Fibroblast of pulmonary artery (primary cell): ENCODE data around the gene ITGA11.
"Not testable (repeated sequence)": the region's sequence is repeated elsewhere in the genome, so short reads cannot be mapped to it uniquely, and the experiment has no call there.

Experiments
- DNase-seq: peaks from one replicate; pipeline ENCODE4 v3.0.0-alpha.2; 2010; ENCODE audit warnings: low read depth
- H3K4me3 ChIP-seq: replicated peaks from 2 replicates; pipeline ENCODE4 v1.5.1; 2011; ENCODE audit warnings: low read depth, mild to moderate bottlenecking, control low read depth, low read length, moderate library complexity
- TF ChIP-seq, protein P1 (sequence below): IDR thresholded peaks from 2 replicates; pipeline ENCODE4 v1.5.1; 2011; ENCODE audit warnings: mild to moderate bottlenecking, control low read depth, low read length, inconsistent platforms; ENCODE audit errors: missing control alignments

ITGA11 gene

DNA sequence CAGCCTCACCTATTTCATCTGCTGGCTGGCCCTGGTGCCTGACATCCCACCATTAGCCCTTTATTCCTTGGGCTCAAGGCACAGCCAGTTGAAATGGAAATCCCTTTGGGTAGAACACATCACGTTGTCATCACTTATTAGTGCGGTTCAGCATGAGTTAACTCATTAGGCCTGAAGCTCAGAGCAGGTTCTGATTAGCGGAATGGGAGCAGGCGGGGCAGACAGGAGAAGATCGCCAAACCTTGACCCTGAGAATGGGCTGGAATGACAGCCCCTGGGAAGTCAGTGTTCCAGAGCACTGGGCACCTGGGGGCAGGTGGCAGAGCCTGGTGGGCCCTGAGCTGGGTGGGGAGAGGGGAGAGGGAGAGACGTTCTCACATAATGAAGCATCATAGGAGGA lies 5.8 kb downstream of the ITGA11 start:
- H3K4me3 ChIP-seq = no peak overlapping the region
- DNase-seq = no peak
- TF ChIP-seq, protein P1, sequence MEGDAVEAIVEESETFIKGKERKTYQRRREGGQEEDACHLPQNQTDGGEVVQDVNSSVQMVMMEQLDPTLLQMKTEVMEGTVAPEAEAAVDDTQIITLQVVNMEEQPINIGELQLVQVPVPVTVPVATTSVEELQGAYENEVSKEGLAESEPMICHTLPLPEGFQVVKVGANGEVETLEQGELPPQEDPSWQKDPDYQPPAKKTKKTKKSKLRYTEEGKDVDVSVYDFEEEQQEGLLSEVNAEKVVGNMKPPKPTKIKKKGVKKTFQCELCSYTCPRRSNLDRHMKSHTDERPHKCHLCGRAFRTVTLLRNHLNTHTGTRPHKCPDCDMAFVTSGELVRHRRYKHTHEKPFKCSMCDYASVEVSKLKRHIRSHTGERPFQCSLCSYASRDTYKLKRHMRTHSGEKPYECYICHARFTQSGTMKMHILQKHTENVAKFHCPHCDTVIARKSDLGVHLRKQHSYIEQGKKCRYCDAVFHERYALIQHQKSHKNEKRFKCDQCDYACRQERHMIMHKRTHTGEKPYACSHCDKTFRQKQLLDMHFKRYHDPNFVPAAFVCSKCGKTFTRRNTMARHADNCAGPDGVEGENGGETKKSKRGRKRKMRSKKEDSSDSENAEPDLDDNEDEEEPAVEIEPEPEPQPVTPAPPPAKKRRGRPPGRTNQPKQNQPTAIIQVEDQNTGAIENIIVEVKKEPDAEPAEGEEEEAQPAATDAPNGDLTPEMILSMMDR = no peak

DNA sequence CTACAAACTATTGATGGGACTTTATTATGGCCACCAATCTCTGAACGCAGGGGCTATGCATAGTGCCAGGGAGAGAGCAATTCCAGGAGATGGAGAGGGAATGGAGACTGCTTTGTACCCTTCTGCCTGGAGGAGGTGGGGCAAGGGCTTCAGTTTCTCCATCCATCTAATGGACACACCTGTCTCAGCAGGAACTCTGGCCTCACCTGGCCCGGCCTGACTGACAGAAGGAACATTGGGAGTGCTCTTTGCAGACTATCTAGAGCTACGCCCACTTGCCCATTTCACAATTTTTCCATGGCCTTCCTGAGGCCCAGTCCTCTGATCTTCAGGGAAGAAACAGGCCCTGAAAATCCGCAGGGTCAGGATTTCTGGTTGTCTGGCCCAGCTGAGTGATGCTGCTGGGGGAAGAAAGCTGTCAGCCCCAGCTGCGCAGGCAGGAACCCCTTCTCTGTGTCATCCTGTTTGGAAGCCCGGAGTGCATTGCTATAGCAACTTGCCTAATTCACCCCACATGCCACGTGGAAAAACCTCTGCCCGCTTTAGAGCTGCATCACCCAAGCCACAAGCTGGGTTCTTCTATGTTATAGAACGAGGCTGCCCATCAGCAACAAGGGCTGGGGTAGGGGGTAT lies 6.4 kb downstream of the ITGA11 start:
- TF ChIP-seq, protein P1 = no peak
- no peak for DNase-seq
- no peak overlapping the region for H3K4me3 ChIP-seq

DNA sequence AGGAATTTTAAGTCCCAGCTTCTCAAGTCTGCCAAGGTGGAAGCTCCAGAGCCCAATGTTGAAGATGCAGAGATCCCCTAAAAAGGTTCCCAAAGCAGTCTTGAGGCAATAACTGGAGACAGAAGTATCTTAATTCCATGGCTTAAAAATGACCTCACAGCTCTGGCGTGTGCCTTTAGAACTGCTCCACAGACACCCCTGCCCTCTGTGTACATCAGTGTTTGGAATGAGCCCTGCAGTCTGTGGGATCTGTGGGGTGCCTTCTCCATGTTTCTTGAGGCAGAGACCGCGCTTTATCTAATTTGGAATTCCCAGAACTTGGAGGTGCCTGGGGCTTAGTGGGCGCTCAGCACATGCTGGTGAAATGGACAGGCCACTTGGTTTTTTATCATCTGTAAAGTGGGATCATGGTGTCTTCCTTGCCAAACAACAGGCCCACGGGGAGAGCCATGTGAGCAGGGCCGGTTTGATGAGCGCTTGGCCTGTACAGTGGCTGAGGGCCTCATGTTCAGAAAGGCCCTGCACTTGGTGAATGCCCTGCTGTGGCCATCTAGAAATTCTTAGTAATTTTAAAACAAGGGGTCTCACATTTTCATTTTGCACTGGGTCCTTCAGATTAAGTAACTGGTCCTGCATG lies 7.1 kb downstream of the ITGA11 start:
- no peak for DNase-seq
- TF ChIP-seq, protein P1 = no peak
- no peak overlapping the region for H3K4me3 ChIP-seq

DNA sequence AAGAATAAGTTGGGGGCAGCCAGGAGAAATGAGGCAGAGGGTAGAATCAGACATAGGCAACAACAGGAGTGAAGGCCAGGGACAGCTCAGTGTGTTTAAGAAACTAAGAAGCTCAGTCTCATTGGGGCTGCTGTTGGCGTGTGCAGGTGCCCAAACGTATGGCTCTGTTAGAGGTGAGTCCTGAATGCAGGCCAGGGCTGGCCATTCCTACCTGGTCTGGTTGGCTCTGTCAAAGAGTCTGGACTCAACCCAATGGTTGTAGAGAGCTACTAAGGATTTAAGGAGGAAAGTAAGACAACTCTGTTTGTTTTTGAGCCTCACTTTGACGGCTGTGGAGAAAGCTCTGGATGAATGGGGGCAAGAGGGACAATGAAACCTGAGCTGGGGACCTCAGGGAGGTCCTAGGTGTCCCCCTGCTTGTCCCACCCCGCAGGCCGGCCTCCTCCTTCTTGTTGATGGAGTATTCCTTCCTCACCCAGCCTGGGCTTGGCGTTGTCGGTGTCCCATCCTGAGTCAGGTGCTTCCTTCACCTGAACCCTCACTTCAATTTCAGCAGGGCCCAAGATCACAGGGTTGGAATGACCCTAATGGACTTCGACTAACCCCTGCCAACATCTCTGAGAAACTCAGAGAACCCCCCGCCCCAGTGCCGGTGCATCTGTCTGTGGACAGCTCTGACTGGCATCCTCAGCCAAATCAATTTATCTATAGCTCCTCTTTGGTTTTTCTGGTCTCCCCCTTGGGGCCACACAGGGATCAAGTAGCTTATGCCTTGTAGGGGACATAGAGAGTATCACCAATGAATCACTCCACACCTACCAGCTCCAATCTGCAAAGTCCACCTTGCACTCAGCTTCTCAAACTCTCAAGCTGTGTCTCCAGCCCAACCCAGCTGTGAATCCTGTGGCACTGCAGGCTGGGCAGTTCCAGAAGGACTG lies 8.3 kb downstream of the ITGA11 start:
- TF ChIP-seq, protein P1 = no peak
- no peak for DNase-seq
- H3K4me3 ChIP-seq = no peak overlapping the region

DNA sequence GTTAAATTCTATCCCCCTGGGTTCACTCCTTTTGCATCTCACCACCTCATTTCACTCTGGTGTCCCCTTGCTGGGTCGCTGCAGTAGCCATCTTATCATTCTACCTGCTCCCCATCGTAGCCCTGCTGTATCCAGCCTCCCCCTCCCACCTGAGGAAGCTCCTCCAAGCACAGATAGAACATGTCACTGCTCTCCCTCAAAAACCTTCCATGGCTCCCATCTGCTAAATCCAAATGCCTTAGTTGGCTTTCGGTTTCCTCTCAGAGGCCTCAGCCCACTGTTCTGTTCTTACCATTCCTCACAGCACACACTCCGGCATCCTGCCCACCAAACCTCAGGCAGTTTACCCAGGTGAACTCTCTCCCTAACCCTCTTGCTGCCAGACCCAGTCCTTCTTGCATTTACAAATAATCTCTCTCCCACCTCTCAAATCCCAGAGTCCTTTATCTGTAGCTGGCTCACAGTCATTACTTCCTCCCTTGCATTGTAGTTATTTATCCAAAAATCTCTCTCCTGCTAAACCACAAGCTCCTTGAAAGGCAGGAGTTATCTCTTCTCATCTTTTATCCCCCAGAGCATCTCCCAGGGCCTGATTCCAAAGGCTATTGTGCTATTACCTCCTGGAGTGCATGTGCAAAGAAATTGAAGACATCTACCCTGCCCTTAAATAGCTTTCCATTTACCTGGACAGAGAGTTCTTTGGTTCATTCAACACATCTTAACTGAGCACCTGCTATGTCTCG lies 9.4 kb downstream of the ITGA11 start:
- not testable (repeated sequence) for H3K4me3 ChIP-seq

DNA sequence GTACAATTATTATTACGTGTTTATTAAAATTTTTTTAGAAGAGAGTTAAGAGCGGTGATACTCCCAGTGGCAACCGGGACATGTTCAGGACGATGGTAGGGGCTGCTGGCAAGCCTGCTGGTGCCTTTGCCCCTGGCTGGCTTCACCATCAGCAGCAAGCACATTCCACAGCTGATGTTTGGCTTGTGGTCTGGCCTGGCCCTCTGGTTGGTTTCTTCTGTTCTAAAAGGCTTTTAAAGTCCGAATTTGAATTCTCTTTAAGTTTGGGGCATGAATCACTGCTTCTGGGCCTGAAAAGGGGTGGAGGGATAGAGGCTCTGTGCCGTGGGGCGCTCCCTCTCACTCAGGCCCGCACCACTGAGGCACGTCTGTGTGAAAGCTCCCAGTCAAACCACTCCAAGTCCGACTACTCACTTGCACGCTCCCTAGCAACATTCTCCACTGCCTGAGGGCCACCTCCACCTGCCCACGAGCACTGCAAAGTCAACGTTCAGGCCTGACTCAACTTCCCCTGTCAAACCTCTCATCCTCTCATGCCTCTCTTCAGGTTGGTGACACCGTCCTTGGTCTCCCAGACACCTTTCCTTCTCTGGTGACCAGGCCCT lies 10.1 kb downstream of the ITGA11 start:
- TF ChIP-seq, protein P1 = no peak
- no peak overlapping the region for H3K4me3 ChIP-seq
- no peak for DNase-seq

More for the DNA sequence above, 9.4 kb downstream of the ITGA11 start:
- DNase-seq = not testable (repeated sequence)
